GM19455 (cell line): Measurements from ENCODE around the gene FSTL3.
"Not testable (repeated sequence)": the region's sequence is repeated elsewhere in the genome, so short reads cannot be mapped to it uniquely, and the experiment has no call there.

Source experiments
- ATAC-seq: cut with Tn5 transposase; IDR thresholded peaks from one replicate; pipeline ENCODE4 v1.9.1; 2021; ENCODE audit not compliant: unreplicated experiment

Gene FSTL3

GRCh38 chr19:660793-661426 is 15.3 kb upstream of the FSTL3 start:
- no peak for ATAC-seq

- ATAC-seq, result no peak
Measured at GRCh38 chr19:661427-662196, 14.6 kb upstream of the FSTL3 start.

GRCh38 chr19:662207-662961 is 13.8 kb upstream of the FSTL3 start:
- no peak for ATAC-seq

- peak; percentile 55 for ATAC-seq
Measured at GRCh38 chr19:662962-663681, 13.1 kb upstream of the FSTL3 start, which contains the start of gene RNF126. RNF126 (minus strand) TSS chr19:663214; CDS start chr19:663121, 93 bp downstream.

- no peak for ATAC-seq
Measured at GRCh38 chr19:663682-664117, 12.5 kb upstream of the FSTL3 start.

- ATAC-seq, result no peak
Measured at GRCh38 chr19:664913-665443, 11.2 kb upstream of the FSTL3 start.

GRCh38 chr19:666985-667573 is 9.1 kb upstream of the FSTL3 start:
- not testable (repeated sequence) for ATAC-seq

- not testable (repeated sequence) for ATAC-seq
Measured at GRCh38 chr19:668675-669434, 7.3 kb upstream of the FSTL3 start.

GRCh38 chr19:670609-671075 is 5.5 kb upstream of the FSTL3 start:
- ATAC-seq, result no peak

- ATAC-seq, result no peak
Measured at GRCh38 chr19:674282-675151, 1.7 kb upstream of the FSTL3 start.

GRCh38 chr19:676007-676338 is 219 bp upstream of the FSTL3 start:
- ATAC-seq, result no peak

GRCh38 chr19:677201-677600 is 1.0 kb downstream of the FSTL3 start:
- no peak for ATAC-seq

- no peak for ATAC-seq
Measured at GRCh38 chr19:677601-678436, 1.6 kb downstream of the FSTL3 start.

- no peak for ATAC-seq
Measured at GRCh38 chr19:678791-679388, 2.7 kb downstream of the FSTL3 start.

GRCh38 chr19:679418-680286 is 3.5 kb downstream of the FSTL3 start:
- ATAC-seq, result peak; percentile 18

- peak; percentile 69 for ATAC-seq
Measured at GRCh38 chr19:680287-681028, 4.3 kb downstream of the FSTL3 start.
